Skeletal muscle tissue (tissue), 4 donors: Measurements from ENCODE around the gene ANKRD17. TPM values are rescaled to one million over a fixed set of nuclear protein-coding genes. Genes with fewer than 3 reads are reported as not detected.
"Not testable (repeated sequence)": the region's sequence is repeated elsewhere in the genome, so short reads cannot be mapped to it uniquely, and the experiment has no call there.

Experiments
- H3K27ac ChIP-seq: one replicate; pipeline ENCODE4 v1.7.0; 2013; ENCODE audit warnings: mild to moderate bottlenecking, low read depth, low read length, inconsistent platforms
- H3K27me3 ChIP-seq, 3 donors: one replicate each; pipeline ENCODE4 v1.7.0; 2013; ENCODE audit warnings: low read length in 3 of 3; ENCODE audit not compliant: control insufficient read depth in 3 of 3, insufficient read depth in 3 of 3
- H3K36me3 ChIP-seq, 3 donors: one replicate each; pipeline ENCODE4 v1.7.0; 2013; ENCODE audit warnings: low read length in 3 of 3; ENCODE audit not compliant: control insufficient read depth in 3 of 3, insufficient read depth in 3 of 3
- H3K4me1 ChIP-seq, 3 donors: one replicate each; pipeline ENCODE4 v1.7.0; 2013; ENCODE audit warnings: low read length in 3 of 3, mild to moderate bottlenecking in 3 of 3; ENCODE audit not compliant: control insufficient read depth in 3 of 3, insufficient read depth in 3 of 3
- H3K4me3 ChIP-seq, 3 donors: one replicate each; pipeline ENCODE4 v1.7.0; 2013; ENCODE audit warnings: low read length in 3 of 3
- H3K9ac ChIP-seq, 3 donors: one replicate each; pipeline ENCODE4 v1.7.0; 2013; ENCODE audit warnings: low read length in 3 of 3, mild to moderate bottlenecking in 3 of 3, moderate library complexity in 2 of 3, low read depth in 1 of 3
- H3K9me3 ChIP-seq, 3 donors: one replicate each; pipeline ENCODE4 v1.7.0; 2013; ENCODE audit warnings: low read length in 3 of 3; ENCODE audit not compliant: control insufficient read depth in 3 of 3
- total RNA-seq: library from RNA; depleted of rRNA; stranded (reverse); fragments of >200 nt; gene quantifications from one replicate; pipeline ENCODE4 v1.2.3, GENCODE V29; 2014
- donor health status: Osteomylitis.

ANKRD17 gene
- total RNA-seq, 1 donor from 2014 or later: 46.4 TPM

GRCh38 chr4:73267050-73267449 is 8.5 kb upstream of the ANKRD17 start:
- no peaks in the 10 kb centered on the region for H3K36me3 ChIP-seq
- no peaks in the 10 kb centered on the region for H3K4me1 ChIP-seq
- H3K9ac ChIP-seq: no peak overlapping the region
- H3K27me3 ChIP-seq: no peaks in the 10 kb centered on the region
- H3K9me3 ChIP-seq: no peaks in the 10 kb centered on the region
- no peak overlapping the region for H3K4me3 ChIP-seq
- no peak overlapping the region for H3K27ac ChIP-seq

GRCh38 chr4:73259571-73260090 is 1.0 kb upstream of the ANKRD17 start:
- Histone ChIP-seq H3K4me1 (peaks cover 21 to 33% (median 23%) of the 10 kb centered on the region in 3 donors), H3K9ac (peak overlapping the region; percentile 92 to 95 (median 93)), H3K4me3 (peak overlapping the region; percentile 83 to 99 (median 94))

GRCh38 chr4:73258436-73258685 is 237 bp downstream of the ANKRD17 start:
- Histone ChIP-seq H3K27me3 (no peaks in the 10 kb centered on the region), H3K9me3 (no peaks in the 10 kb centered on the region), H3K4me1 (peaks cover 23 to 40% (median 23%) of the 10 kb centered on the region in 3 donors), H3K27ac (peak overlapping the region; percentile 97), H3K4me3 (peak overlapping the region; percentile 83 to 94 (median 94)), H3K9ac (peak overlapping the region; percentile 93 to 95 (median 93)), H3K36me3 (no peaks in the 10 kb centered on the region)

More at GRCh38 chr4:73259571-73260090, 1.0 kb upstream of the ANKRD17 start:
- Histone ChIP-seq H3K9me3 (no peaks in the 10 kb centered on the region), H3K27me3 (no peaks in the 10 kb centered on the region), H3K36me3 (no peaks in the 10 kb centered on the region), H3K27ac (peak overlapping the region; percentile 97)

- H3K27ac ChIP-seq: peak overlapping the region; percentile 97
- H3K4me3 ChIP-seq: peak overlapping the region; percentile 83 to 94 (median 94)
- no peaks in the 10 kb centered on the region for H3K27me3 ChIP-seq
- H3K9me3 ChIP-seq: no peaks in the 10 kb centered on the region
- peak overlapping the region; percentile 93 to 95 (median 93) for H3K9ac ChIP-seq
- no peaks in the 10 kb centered on the region for H3K36me3 ChIP-seq
- H3K4me1 ChIP-seq: peaks cover 23 to 43% (median 25%) of the 10 kb centered on the region in 3 donors
Observed at GRCh38 chr4:73257651-73258435, 755 bp downstream of the ANKRD17 start.

- Histone ChIP-seq H3K27ac (peak overlapping the region; percentile 97), H3K36me3 (peaks cover 0 to under 1% (median 0%) of the 10 kb centered on the region in 3 donors), H3K4me3 (peak overlapping the region; percentile 83 to 94 (median 94)), H3K27me3 (no peaks in the 10 kb centered on the region), H3K4me1 (peaks cover 23 to 43% (median 25%) of the 10 kb centered on the region in 3 donors), H3K9me3 (no peaks in the 10 kb centered on the region), H3K9ac (peak overlapping the region; percentile 93 to 95 (median 93))
Observed at GRCh38 chr4:73257234-73257633, 1.4 kb downstream of the ANKRD17 start.

- Histone ChIP-seq H3K4me1 (peaks cover 23 to 42% (median 25%) of the 10 kb centered on the region in 3 donors), H3K9ac (peak overlapping the region in 2 of 3 donors; percentile 3 to 93)
- H3K27ac ChIP-seq, H3K9me3 ChIP-seq, H3K4me3 ChIP-seq, H3K27me3 ChIP-seq, H3K36me3 ChIP-seq: not testable (repeated sequence)
Observed at GRCh38 chr4:73255847-73256246, 2.8 kb downstream of the ANKRD17 start.

- Histone ChIP-seq H3K36me3 (peaks cover 0 to 4% (median 0%) of the 10 kb centered on the region in 3 donors), H3K4me3 (no peak overlapping the region), H3K27ac (no peak overlapping the region), H3K27me3 (no peaks in the 10 kb centered on the region), H3K9ac (no peak overlapping the region), H3K9me3 (no peaks in the 10 kb centered on the region), H3K4me1 (peaks cover 12 to 24% (median 15%) of the 10 kb centered on the region in 3 donors)
Observed at GRCh38 chr4:73252001-73252400, 6.6 kb downstream of the ANKRD17 start.

- H3K9ac ChIP-seq: no peak overlapping the region
- no peak overlapping the region for H3K4me3 ChIP-seq
- H3K4me1 ChIP-seq: peaks cover 6 to 17% (median 10%) of the 10 kb centered on the region in 3 donors
- no peaks in the 10 kb centered on the region for H3K9me3 ChIP-seq
- H3K27me3 ChIP-seq: no peaks in the 10 kb centered on the region
- no peak overlapping the region for H3K27ac ChIP-seq
- H3K36me3 ChIP-seq: peaks cover 0 to 4% (median 0%) of the 10 kb centered on the region in 3 donors
Observed at GRCh38 chr4:73251384-73251783, 7.2 kb downstream of the ANKRD17 start.

GRCh38 chr4:73250642-73251041 is 8.0 kb downstream of the ANKRD17 start:
- peaks cover 0 to 14% (median 4%) of the 10 kb centered on the region in 3 donors for H3K4me1 ChIP-seq
- H3K27ac ChIP-seq: no peak overlapping the region
- H3K36me3 ChIP-seq: peaks cover 0 to 4% (median 0%) of the 10 kb centered on the region in 3 donors
- no peak overlapping the region for H3K9ac ChIP-seq
- H3K9me3 ChIP-seq: no peaks in the 10 kb centered on the region
- H3K27me3 ChIP-seq: no peaks in the 10 kb centered on the region
- H3K4me3 ChIP-seq: no peak overlapping the region

- Histone ChIP-seq H3K27me3 (no peaks in the 10 kb centered on the region), H3K4me3 (no peak overlapping the region), H3K27ac (no peak overlapping the region), H3K9me3 (no peaks in the 10 kb centered on the region), H3K9ac (no peak overlapping the region), H3K4me1 (peaks cover 0 to 7% (median 2%) of the 10 kb centered on the region in 3 donors), H3K36me3 (peaks cover 0 to 4% (median 0%) of the 10 kb centered on the region in 3 donors)
Observed at GRCh38 chr4:73248821-73249220, 9.8 kb downstream of the ANKRD17 start.
